ENCODE results near the gene DISP3.

Gene DISP3

GRCh38 chr1:11536573-11537379, 57.8 kb downstream of the DISP3 start:
- H3K9ac ChIP-seq (ENCODE audit: low read depth in 1 of 2, low read length in 2 of 2), result no peak overlapping the region
- H3K27ac ChIP-seq (ENCODE audit: low read depth, low read length), result no peak overlapping the region
- H3K4me3 ChIP-seq (ENCODE audit: low read depth in 1 of 2, low read length in 2 of 2), result no peak overlapping the region
- no peaks in the 10 kb centered on the region for H3K9me3 ChIP-seq (ENCODE audit: control insufficient read depth in 1 of 2, low read length in 2 of 2)
- H3K4me1 ChIP-seq (ENCODE audit: control insufficient read depth in 1 of 2, insufficient read depth in 2 of 2, low read length in 2 of 2), result no peaks in the 10 kb centered on the region
- peaks cover 0 to 2% of the 10 kb centered on the region in 2 donors for H3K27me3 ChIP-seq (ENCODE audit: control insufficient read depth in 1 of 2, insufficient read depth in 2 of 2, low read length in 2 of 2)
- H3K36me3 ChIP-seq (ENCODE audit: control insufficient read depth in 1 of 2, insufficient read depth in 2 of 2, low read length in 2 of 2), result no peaks in the 10 kb centered on the region

DNA sequence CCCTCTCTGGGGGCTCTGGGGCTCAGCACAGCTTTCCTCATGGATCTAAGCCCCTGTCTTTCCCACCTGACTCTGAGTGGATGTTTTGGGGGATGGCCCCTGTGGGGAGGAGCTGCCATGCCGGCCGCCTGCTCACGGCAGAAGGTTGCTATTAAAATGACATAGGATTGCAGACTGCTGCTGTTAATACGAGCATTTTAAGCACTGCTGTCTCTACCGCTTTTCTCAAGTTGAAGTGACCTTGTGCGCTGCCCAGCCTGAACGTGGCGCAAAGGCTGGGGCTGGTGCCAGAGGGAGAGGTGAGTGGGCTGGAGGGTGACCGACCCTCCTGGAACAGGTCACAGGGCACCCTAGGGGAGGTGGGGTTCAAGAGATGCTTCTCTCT, 58.4 kb downstream of the DISP3 start:
- Histone ChIP-seq H3K27me3 (ENCODE audit: control insufficient read depth in 1 of 2, insufficient read depth in 2 of 2, low read length in 2 of 2) (peaks cover 0 to 7% of the 10 kb centered on the region in 2 donors), H3K27ac (ENCODE audit: low read depth, low read length) (no peak overlapping the region), H3K4me1 (ENCODE audit: control insufficient read depth in 1 of 2, insufficient read depth in 2 of 2, low read length in 2 of 2) (no peaks in the 10 kb centered on the region), H3K9ac (ENCODE audit: low read depth in 1 of 2, low read length in 2 of 2) (no peak overlapping the region), H3K9me3 (ENCODE audit: control insufficient read depth in 1 of 2, low read length in 2 of 2) (no peaks in the 10 kb centered on the region), H3K4me3 (ENCODE audit: low read depth in 1 of 2, low read length in 2 of 2) (no peak overlapping the region), H3K36me3 (ENCODE audit: control insufficient read depth in 1 of 2, insufficient read depth in 2 of 2, low read length in 2 of 2) (no peaks in the 10 kb centered on the region)

DNA sequence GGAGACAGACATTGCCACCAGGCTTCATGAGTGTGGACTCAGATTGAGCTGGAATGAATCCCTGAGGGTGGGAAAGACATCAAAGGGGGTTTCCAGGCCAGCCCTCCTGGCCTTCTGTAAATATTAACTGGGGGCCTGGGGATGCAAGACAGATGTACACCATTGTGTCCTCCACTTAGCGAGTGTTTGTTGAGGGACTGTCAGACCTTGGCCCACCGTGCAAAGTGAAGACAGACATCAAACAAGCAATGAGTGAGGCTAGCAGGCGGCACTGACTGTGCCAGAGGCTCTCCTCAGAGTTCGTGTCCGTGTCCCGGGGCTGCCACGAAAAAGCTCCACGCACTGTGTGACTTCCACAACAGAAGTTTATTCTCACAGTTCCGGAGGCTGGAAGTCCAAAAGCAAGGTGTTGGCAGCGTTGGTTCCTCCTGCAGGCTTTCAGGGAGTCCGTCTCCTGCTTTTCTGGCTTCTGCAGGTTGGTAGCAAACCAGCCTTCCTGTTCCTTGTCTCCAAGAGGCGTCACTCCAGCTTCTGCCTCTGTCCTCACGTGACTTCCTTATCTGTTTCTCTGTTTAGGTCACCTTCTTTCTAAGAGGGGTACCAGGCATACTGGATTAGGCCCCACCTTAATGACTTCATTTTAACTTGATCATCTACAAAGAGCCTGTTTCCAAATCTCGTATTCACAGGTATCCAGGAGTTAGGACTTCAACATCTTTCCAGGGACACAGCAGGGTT, 59.1 kb downstream of the DISP3 start:
- no peaks in the 10 kb centered on the region for H3K36me3 ChIP-seq (ENCODE audit: control insufficient read depth in 1 of 2, insufficient read depth in 2 of 2, low read length in 2 of 2)
- no peak overlapping the region for H3K27ac ChIP-seq (ENCODE audit: low read depth, low read length)
- peaks cover 0 to 7% of the 10 kb centered on the region in 2 donors for H3K27me3 ChIP-seq (ENCODE audit: control insufficient read depth in 1 of 2, insufficient read depth in 2 of 2, low read length in 2 of 2)
- no peak overlapping the region for H3K9ac ChIP-seq (ENCODE audit: low read depth in 1 of 2, low read length in 2 of 2)
- no peaks in the 10 kb centered on the region for H3K4me1 ChIP-seq (ENCODE audit: control insufficient read depth in 1 of 2, insufficient read depth in 2 of 2, low read length in 2 of 2)
- H3K4me3 ChIP-seq (ENCODE audit: low read depth in 1 of 2, low read length in 2 of 2), result no peak overlapping the region
- H3K9me3 ChIP-seq (ENCODE audit: control insufficient read depth in 1 of 2, low read length in 2 of 2), result no peaks in the 10 kb centered on the region

- Histone ChIP-seq H3K9me3 (ENCODE audit: control insufficient read depth in 1 of 2, low read length in 2 of 2) (no peaks in the 10 kb centered on the region), H3K27ac (ENCODE audit: low read depth, low read length) (no peak overlapping the region), H3K9ac (ENCODE audit: low read depth in 1 of 2, low read length in 2 of 2) (no peak overlapping the region), H3K36me3 (ENCODE audit: control insufficient read depth in 1 of 2, insufficient read depth in 2 of 2, low read length in 2 of 2) (no peaks in the 10 kb centered on the region), H3K4me1 (ENCODE audit: control insufficient read depth in 1 of 2, insufficient read depth in 2 of 2, low read length in 2 of 2) (no peaks in the 10 kb centered on the region), H3K27me3 (ENCODE audit: control insufficient read depth in 1 of 2, insufficient read depth in 2 of 2, low read length in 2 of 2) (peaks cover 0 to 7% of the 10 kb centered on the region in 2 donors), H3K4me3 (ENCODE audit: low read depth in 1 of 2, low read length in 2 of 2) (no peak overlapping the region)
These were observed 59.9 kb downstream of the DISP3 start for GRCh38 chr1:11538886-11539285.

DNA sequence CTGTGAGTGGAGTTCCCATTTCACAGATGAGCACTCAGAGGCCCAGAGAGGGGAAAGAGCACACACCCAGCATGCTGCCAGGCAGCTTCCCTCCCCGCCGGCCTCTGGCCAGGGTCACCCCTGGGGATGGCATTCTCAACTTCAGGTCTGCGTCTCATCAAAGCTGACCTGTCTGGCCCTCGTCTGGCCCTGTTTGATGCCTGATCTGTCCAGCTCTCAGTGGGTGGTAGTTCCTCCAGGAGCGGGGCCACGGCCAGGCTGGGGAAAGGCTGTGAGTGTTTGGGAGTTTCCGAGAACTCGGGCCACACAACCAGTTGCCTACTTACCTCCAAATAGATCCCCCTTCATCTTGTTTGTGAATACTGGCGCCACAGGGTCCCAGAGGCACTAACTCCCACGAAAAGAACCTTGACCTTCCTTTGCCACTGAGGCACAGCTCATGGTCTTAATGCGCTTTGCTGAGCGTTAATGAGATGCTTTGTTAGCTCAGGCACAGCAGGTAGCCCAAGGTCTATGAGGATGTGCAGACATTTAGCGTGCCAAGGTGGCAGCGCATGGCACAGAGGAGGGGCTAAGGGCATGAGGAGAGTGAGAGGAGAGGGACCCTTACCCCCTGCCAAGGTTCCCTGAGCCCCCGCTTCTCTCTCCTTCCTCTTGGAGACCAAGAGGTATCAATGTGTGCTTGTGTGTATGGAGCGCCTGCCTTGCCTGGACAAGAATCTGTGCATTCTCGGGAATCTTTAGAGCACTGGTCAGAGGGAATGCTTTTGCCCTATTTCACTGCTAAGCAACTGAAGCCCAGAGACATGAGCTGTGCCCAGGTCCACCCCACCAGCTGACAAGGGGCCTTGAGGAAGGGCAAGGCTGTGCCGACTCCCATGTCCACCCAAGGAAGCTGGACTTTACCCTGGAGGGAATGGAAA, 61.2 kb downstream of the DISP3 start:
- no peak overlapping the region for H3K27ac ChIP-seq (ENCODE audit: low read depth, low read length)
- peaks cover 0 to 7% of the 10 kb centered on the region in 2 donors for H3K27me3 ChIP-seq (ENCODE audit: control insufficient read depth in 1 of 2, insufficient read depth in 2 of 2, low read length in 2 of 2)
- H3K4me1 ChIP-seq (ENCODE audit: control insufficient read depth in 1 of 2, insufficient read depth in 2 of 2, low read length in 2 of 2), result no peaks in the 10 kb centered on the region
- no peak overlapping the region for H3K4me3 ChIP-seq (ENCODE audit: low read depth in 1 of 2, low read length in 2 of 2)
- H3K36me3 ChIP-seq (ENCODE audit: control insufficient read depth in 1 of 2, insufficient read depth in 2 of 2, low read length in 2 of 2), result no peaks in the 10 kb centered on the region
- H3K9me3 ChIP-seq (ENCODE audit: control insufficient read depth in 1 of 2, low read length in 2 of 2), result no peaks in the 10 kb centered on the region
- no peak overlapping the region for H3K9ac ChIP-seq (ENCODE audit: low read depth in 1 of 2, low read length in 2 of 2)

DNA sequence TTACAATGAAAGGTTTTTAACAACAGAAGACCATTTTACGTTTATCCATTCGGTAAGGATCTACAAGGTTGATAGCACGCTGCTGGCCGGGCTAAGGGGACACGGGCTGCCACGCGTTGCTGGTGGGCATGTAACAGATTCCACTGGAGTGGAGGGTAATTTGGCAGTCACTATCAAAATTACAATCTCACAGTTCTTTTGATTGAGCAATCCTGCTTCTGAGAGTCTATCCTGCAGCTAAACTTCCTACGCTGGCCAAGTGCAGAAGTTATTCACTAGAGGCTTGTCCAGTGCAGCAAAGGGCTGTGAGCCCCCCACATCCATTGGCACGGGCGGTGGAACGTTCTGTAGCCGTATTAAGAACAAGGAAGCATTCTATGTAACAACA, 61.8 kb downstream of the DISP3 start:
- Histone ChIP-seq H3K4me1 (ENCODE audit: control insufficient read depth in 1 of 2, insufficient read depth in 2 of 2, low read length in 2 of 2) (no peaks in the 10 kb centered on the region), H3K36me3 (ENCODE audit: control insufficient read depth in 1 of 2, insufficient read depth in 2 of 2, low read length in 2 of 2) (no peaks in the 10 kb centered on the region)

DNA sequence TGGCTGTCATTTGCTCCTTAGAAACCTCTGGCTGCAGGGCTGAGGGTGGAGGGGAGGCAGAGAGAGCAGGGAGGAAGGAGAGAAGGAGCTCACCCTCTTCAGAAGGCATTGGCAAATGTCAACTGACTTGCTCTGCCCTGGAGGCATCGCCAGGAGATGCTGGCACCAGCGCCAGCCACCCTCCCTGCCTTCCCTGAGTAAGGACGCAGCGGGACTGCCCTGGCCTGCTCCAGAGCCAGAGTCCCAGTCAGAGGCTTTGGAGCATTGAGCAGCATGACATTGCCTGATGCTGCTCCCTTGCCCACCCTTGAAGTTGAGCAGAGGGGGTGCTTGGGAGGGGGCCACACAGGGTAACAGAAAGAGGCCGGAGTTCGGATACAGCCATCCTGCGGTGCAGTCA, 62.3 kb downstream of the DISP3 start:
- no peak overlapping the region for H3K4me3 ChIP-seq (ENCODE audit: low read depth in 1 of 2, low read length in 2 of 2)
- no peaks in the 10 kb centered on the region for H3K36me3 ChIP-seq (ENCODE audit: control insufficient read depth in 1 of 2, insufficient read depth in 2 of 2, low read length in 2 of 2)
- no peaks in the 10 kb centered on the region for H3K9me3 ChIP-seq (ENCODE audit: control insufficient read depth in 1 of 2, low read length in 2 of 2)
- no peak overlapping the region for H3K27ac ChIP-seq (ENCODE audit: low read depth, low read length)
- no peak overlapping the region for H3K9ac ChIP-seq (ENCODE audit: low read depth in 1 of 2, low read length in 2 of 2)
- H3K27me3 ChIP-seq (ENCODE audit: control insufficient read depth in 1 of 2, insufficient read depth in 2 of 2, low read length in 2 of 2), result peaks cover 0 to 7% of the 10 kb centered on the region in 2 donors
- no peaks in the 10 kb centered on the region for H3K4me1 ChIP-seq (ENCODE audit: control insufficient read depth in 1 of 2, insufficient read depth in 2 of 2, low read length in 2 of 2)

More for the DNA sequence above, 61.8 kb downstream of the DISP3 start:
- peaks cover 0 to 7% of the 10 kb centered on the region in 2 donors for H3K27me3 ChIP-seq (ENCODE audit: control insufficient read depth in 1 of 2, insufficient read depth in 2 of 2, low read length in 2 of 2)
- no peak overlapping the region for H3K4me3 ChIP-seq (ENCODE audit: low read depth in 1 of 2, low read length in 2 of 2)
- H3K9me3 ChIP-seq (ENCODE audit: control insufficient read depth in 1 of 2, low read length in 2 of 2), result no peaks in the 10 kb centered on the region
- no peak overlapping the region for H3K9ac ChIP-seq (ENCODE audit: low read depth in 1 of 2, low read length in 2 of 2)
- no peak overlapping the region for H3K27ac ChIP-seq (ENCODE audit: low read depth, low read length)

GRCh38 chr1:11541956-11542355, 63.0 kb downstream of the DISP3 start:
- Histone ChIP-seq H3K27ac (ENCODE audit: low read depth, low read length) (no peak overlapping the region), H3K9ac (ENCODE audit: low read depth in 1 of 2, low read length in 2 of 2) (no peak overlapping the region), H3K4me3 (ENCODE audit: low read depth in 1 of 2, low read length in 2 of 2) (no peak overlapping the region), H3K9me3 (ENCODE audit: control insufficient read depth in 1 of 2, low read length in 2 of 2) (no peaks in the 10 kb centered on the region), H3K36me3 (ENCODE audit: control insufficient read depth in 1 of 2, insufficient read depth in 2 of 2, low read length in 2 of 2) (no peaks in the 10 kb centered on the region), H3K4me1 (ENCODE audit: control insufficient read depth in 1 of 2, insufficient read depth in 2 of 2, low read length in 2 of 2) (no peaks in the 10 kb centered on the region), H3K27me3 (ENCODE audit: control insufficient read depth in 1 of 2, insufficient read depth in 2 of 2, low read length in 2 of 2) (peaks cover 0 to 7% of the 10 kb centered on the region in 2 donors)

DNA sequence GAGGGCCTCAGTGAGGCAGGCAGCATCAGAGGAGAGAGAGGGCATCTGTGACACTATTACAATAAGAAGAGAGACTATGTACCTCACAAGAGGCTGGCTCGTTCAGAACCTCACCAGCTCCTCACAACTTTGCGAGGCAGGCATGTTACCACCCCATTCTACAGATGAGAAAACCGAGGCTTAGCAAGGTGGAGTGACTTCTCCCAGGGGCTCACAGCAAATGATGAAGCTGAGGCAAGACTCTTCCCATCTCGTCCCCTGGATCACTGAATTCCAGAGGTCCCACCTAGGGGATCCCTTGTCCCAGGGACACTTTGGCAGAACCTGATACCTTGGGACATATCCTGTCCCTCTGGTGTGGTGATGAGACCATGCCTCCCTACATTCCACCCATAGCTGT, 64.4 kb downstream of the DISP3 start:
- Histone ChIP-seq H3K27ac (ENCODE audit: low read depth, low read length) (no peak overlapping the region), H3K4me1 (ENCODE audit: control insufficient read depth in 1 of 2, insufficient read depth in 2 of 2, low read length in 2 of 2) (no peaks in the 10 kb centered on the region), H3K27me3 (ENCODE audit: control insufficient read depth in 1 of 2, insufficient read depth in 2 of 2, low read length in 2 of 2) (peaks cover 0 to 7% of the 10 kb centered on the region in 2 donors), H3K9ac (ENCODE audit: low read depth in 1 of 2, low read length in 2 of 2) (no peak overlapping the region), H3K4me3 (ENCODE audit: low read depth in 1 of 2, low read length in 2 of 2) (no peak overlapping the region), H3K9me3 (ENCODE audit: control insufficient read depth in 1 of 2, low read length in 2 of 2) (no peaks in the 10 kb centered on the region), H3K36me3 (ENCODE audit: control insufficient read depth in 1 of 2, insufficient read depth in 2 of 2, low read length in 2 of 2) (no peaks in the 10 kb centered on the region)
